Brain microvascular endothelial cell (primary cell): ENCODE data around the gene APBA2.

Source experiments
- DNase-seq: peaks from one replicate; pipeline ENCODE4 v3.0.0-alpha.2; 2020
- H3K27ac ChIP-seq: fragments of 250-450 bp; sonication (Bioruptor Pico); 2 replicates; pipeline ENCODE4 v1.5.1; 2020; ENCODE audit warnings: mild to moderate bottlenecking, moderate library complexity
- H3K27me3 ChIP-seq: fragments of 250-450 bp; sonication (Bioruptor Pico); replicated peaks from 2 replicates; pipeline ENCODE4 v1.5.1; 2020; ENCODE audit warnings: mild to moderate bottlenecking
- H3K36me3 ChIP-seq: fragments of 250-450 bp; sonication (Bioruptor Pico); replicated peaks from 2 replicates; pipeline ENCODE4 v1.5.1; 2020; ENCODE audit warnings: mild to moderate bottlenecking
- H3K4me3 ChIP-seq: 2 replicates; pipeline ENCODE4 v1.5.1; 2011; ENCODE audit warnings: low read depth, mild to moderate bottlenecking, control low read depth, low read length, moderate library complexity
- CTCF ChIP-seq: IDR thresholded peaks from 2 replicates; pipeline ENCODE4 v1.5.1; 2011; ENCODE audit warnings: low read depth, mild to moderate bottlenecking, moderate library complexity, low read length, control low read depth, inconsistent platforms; ENCODE audit errors: missing control alignments
- in situ Hi-C: cut with HindIII; loops from 2 replicates; pipeline ENCODE4 v1.10.0; 2017; ENCODE audit warnings: low sequenced_read_pairs, low pct_ligation_motif_present

The APBA2 gene

GRCh38 chr15:28980709-28981350 lies 95.1 kb downstream of the APBA2 start:
- in situ Hi-C loops = no loop called here
- TF ChIP-seq CTCF = no peak
- Histone ChIP-seq H3K27me3 (no peaks in the 10 kb centered on the region), H3K27ac (no peak overlapping the region), H3K4me3 (no peak overlapping the region), H3K36me3 (no peaks in the 10 kb centered on the region)
- DNase-seq = no peak

- Histone ChIP-seq H3K27me3 (no peaks in the 10 kb centered on the region), H3K36me3 (no peaks in the 10 kb centered on the region), H3K4me3 (no peak overlapping the region), H3K27ac (no peak overlapping the region)
- in situ Hi-C loops = no loop called here
- no peak for TF ChIP-seq CTCF
- no peak for DNase-seq
Measured at GRCh38 chr15:28981351-28981720, 95.6 kb downstream of the APBA2 start.

GRCh38 chr15:28981921-28982320 lies 96.1 kb downstream of the APBA2 start:
- no peak for TF ChIP-seq CTCF
- in situ Hi-C loops = no loop called here
- Histone ChIP-seq H3K27me3 (no peaks in the 10 kb centered on the region), H3K27ac (no peak overlapping the region), H3K36me3 (no peaks in the 10 kb centered on the region), H3K4me3 (no peak overlapping the region)
- DNase-seq = no peak

- no peak for TF ChIP-seq CTCF
- in situ Hi-C loops = no loop called here
- Histone ChIP-seq H3K36me3 (no peaks in the 10 kb centered on the region), H3K27me3 (no peaks in the 10 kb centered on the region), H3K4me3 (no peak overlapping the region), H3K27ac (no peak overlapping the region)
- no peak for DNase-seq
Measured at GRCh38 chr15:28982886-28983285, 97.1 kb downstream of the APBA2 start.

GRCh38 chr15:28983432-28984311 lies 97.9 kb downstream of the APBA2 start:
- in situ Hi-C loops = no loop called here
- DNase-seq = no peak
- TF ChIP-seq CTCF = peak; percentile 11

More at GRCh38 chr15:28983432-28984311, 97.9 kb downstream of the APBA2 start:
- H3K4me3 ChIP-seq = no peak overlapping the region
- H3K27ac ChIP-seq = no peak overlapping the region
- no peaks in the 10 kb centered on the region for H3K27me3 ChIP-seq
- no peaks in the 10 kb centered on the region for H3K36me3 ChIP-seq
